Thyroid gland (tissue), 4 donors: ENCODE results near the gene RASGRF2. TPM values are rescaled to one million over a fixed set of nuclear protein-coding genes. Genes with fewer than 3 reads are reported as not detected.
"Not testable (repeated sequence)": the region's sequence is repeated elsewhere in the genome, so short reads cannot be mapped to it uniquely, and the experiment has no call there.

ENCODE experiments used
- DNase-seq, 2 donors: peaks; one replicate each; pipeline ENCODE4 v3.0.0-alpha.2; 2019
- H3K27ac ChIP-seq, 3 donors: fragments of 200-600 bp; sonication (generic); 1 replicate in 2 of 3; 2 replicates in 1 of 3; pipeline ENCODE4 v1.5.1; 2016 to 2019; ENCODE audit warnings: mild to moderate bottlenecking in 1 of 3, moderate library complexity in 1 of 3
- H3K27me3 ChIP-seq: fragments of 200-600 bp; sonication (generic); one replicate; pipeline ENCODE4 v1.5.1; 2019
- H3K36me3 ChIP-seq, 2 donors: fragments of 200-600 bp; sonication (generic); one replicate each; pipeline ENCODE4 v1.5.1; 2016 to 2019
- H3K4me1 ChIP-seq, 2 donors: fragments of 200-600 bp; sonication (generic); one replicate each; pipeline ENCODE4 v1.5.1; 2017 to 2019
- H3K4me3 ChIP-seq, 3 donors: fragments of 200-600 bp; sonication (generic); replicated peaks in 1 of 3; 1 replicate in 2 of 3; 2 replicates in 1 of 3; pipeline ENCODE4 v1.5.1; 2016; ENCODE audit warnings: mild to moderate bottlenecking in 1 of 3
- H3K9me3 ChIP-seq: fragments of 200-600 bp; sonication (generic); one replicate; pipeline ENCODE4 v1.5.1; 2017
- POLR2A ChIP-seq, 2 donors: fragments of 450-650 bp; IDR thresholded peaks; one replicate each; pipeline ENCODE4 v1.6.1; 2017; ENCODE audit warnings: antibody characterized with exemption in 2 of 2, mild to moderate bottlenecking in 2 of 2, moderate library complexity in 1 of 2
- WGBS, 2 donors: methylation state at CpG; one replicate each; pipeline ENCODE4 v1.1.5; 2017; 5-methylcytosine and 5-hydroxymethylcytosine counted together
- intact Hi-C: fragments of 100-400 bp; cut with DNase I; formaldehyde crosslinking; loops from one replicate; pipeline ENCODE4 v1.15.1; 2023
- total RNA-seq, 4 donors: library from RNA; depleted of rRNA; stranded (reverse); fragments of >200 nt; gene quantifications; one replicate each; pipeline ENCODE4 v1.2.3, GENCODE V29; 2016
- TF ChIP-seq, protein P1 (sequence below), 6 experiments: fragments of 200-600 bp in 3 of 6; fragments of 450-650 bp in 3 of 6; sonication (generic) in 3 of 6; IDR thresholded peaks; one replicate each; pipeline ENCODE4 v1.5.1; 2016 to 2019; ENCODE audit warnings: antibody characterized with exemption in 6 of 6, mild to moderate bottlenecking in 2 of 6, inconsistent platforms in 1 of 6, moderate library complexity in 1 of 6

The RASGRF2 gene
- total RNA-seq, 4 donors from 2014 or later: 9.2 to 18.8 (median 14.8) TPM

- Histone ChIP-seq H3K4me3 (no peak overlapping the region), H3K27ac (no peak overlapping the region), H3K4me1 (peaks cover under 1 to 15% of the 10 kb centered on the region in 2 donors), H3K27me3 (no peaks in the 10 kb centered on the region), H3K9me3 (no peaks in the 10 kb centered on the region), H3K36me3 (no peaks in the 10 kb centered on the region)
- WGBS, 2 donors: 93% methylated on average over 4 of the region's 4 CpGs
- TF ChIP-seq POLR2A (IDR thresholded peaks at IDR 0.05): no peak
- TF ChIP-seq, protein P1, sequence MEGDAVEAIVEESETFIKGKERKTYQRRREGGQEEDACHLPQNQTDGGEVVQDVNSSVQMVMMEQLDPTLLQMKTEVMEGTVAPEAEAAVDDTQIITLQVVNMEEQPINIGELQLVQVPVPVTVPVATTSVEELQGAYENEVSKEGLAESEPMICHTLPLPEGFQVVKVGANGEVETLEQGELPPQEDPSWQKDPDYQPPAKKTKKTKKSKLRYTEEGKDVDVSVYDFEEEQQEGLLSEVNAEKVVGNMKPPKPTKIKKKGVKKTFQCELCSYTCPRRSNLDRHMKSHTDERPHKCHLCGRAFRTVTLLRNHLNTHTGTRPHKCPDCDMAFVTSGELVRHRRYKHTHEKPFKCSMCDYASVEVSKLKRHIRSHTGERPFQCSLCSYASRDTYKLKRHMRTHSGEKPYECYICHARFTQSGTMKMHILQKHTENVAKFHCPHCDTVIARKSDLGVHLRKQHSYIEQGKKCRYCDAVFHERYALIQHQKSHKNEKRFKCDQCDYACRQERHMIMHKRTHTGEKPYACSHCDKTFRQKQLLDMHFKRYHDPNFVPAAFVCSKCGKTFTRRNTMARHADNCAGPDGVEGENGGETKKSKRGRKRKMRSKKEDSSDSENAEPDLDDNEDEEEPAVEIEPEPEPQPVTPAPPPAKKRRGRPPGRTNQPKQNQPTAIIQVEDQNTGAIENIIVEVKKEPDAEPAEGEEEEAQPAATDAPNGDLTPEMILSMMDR (IDR thresholded peaks at IDR 0.05): no peak
- no peak for DNase-seq
- intact Hi-C loops: no loop called here
Measured at GRCh38 chr5:81021486-81021885, 61.3 kb downstream of the RASGRF2 start.

DNA sequence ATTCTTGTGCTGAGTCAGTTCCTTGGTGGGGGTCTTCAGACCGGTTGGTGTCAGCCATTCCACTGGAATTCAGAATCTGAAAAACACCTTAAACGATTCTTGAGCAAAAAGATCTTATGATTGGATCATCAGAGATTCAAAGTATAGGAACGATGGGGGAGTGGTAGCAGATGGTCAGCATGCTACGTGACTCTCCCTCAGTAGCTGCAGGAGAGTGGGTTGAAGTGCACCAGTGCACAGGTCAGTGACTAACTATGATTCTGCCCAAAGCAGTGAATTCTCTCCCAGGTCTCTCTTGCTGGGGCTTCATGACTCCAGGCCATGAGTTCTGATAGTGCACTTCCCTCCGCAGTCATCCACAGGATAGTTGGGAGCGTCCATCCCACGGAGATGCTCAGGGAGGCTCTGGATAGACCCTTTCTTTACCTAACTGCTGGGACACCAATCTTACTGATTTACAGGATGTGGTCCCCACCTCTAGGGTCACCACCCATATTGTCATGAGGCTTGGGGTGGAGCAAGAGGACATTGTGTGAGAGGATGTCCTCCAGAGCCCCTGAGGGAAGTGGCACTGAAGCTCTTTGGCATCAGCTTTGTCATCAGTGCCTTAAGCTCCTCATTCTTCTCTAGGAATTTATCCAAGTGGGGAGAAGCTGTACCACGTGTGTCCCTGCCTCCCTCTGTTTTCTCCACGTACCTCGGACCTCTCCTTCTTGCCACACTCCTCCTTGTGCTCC, 62.0 kb downstream of the RASGRF2 start:
- no peaks in the 10 kb centered on the region for H3K36me3 ChIP-seq
- TF ChIP-seq, protein P1 (IDR thresholded peaks at IDR 0.05): no peak
- no peak for TF ChIP-seq POLR2A (IDR thresholded peaks at IDR 0.05)
- peaks cover under 1 to 11% of the 10 kb centered on the region in 2 donors for H3K4me1 ChIP-seq
- no peaks in the 10 kb centered on the region for H3K27me3 ChIP-seq
- H3K9me3 ChIP-seq: no peaks in the 10 kb centered on the region
- no peak for DNase-seq
- H3K27ac ChIP-seq: no peak overlapping the region
- no peak overlapping the region for H3K4me3 ChIP-seq
- WGBS, 2 donors: 70 to 84% methylated on average over 8 to 10 of the region's 10 CpGs
- intact Hi-C loops: no loop called here

DNA sequence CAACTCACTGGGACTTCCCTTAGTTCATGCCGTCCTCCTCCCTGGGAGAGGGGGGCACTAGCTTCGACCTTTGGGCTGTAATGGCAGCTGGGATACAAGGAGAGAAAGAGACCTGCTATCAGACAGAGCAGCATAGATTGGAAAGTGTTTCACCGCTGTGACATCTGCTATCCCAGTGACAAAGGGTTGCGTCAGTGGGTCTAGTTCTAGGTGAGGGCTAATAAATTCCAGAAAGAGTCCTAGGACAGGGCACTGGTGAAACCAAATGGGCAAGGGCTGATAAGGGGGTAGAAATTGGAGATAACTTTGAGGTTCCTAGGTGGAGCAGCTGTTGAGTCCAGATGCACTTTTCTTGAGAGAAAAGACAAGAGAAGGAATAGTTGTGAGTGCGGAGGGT, 62.5 kb downstream of the RASGRF2 start:
- 84 to 89% methylated on average over 5 of the region's 5 CpGs for WGBS, 2 donors
- Histone ChIP-seq H3K9me3 (no peaks in the 10 kb centered on the region), H3K27me3 (no peaks in the 10 kb centered on the region), H3K4me3 (no peak overlapping the region), H3K27ac (no peak overlapping the region), H3K4me1 (peaks cover 6 to 10% of the 10 kb centered on the region in 2 donors), H3K36me3 (no peaks in the 10 kb centered on the region)
- DNase-seq: no peak
- intact Hi-C loops: no loop called here
- TF ChIP-seq, protein P1 (IDR thresholded peaks at IDR 0.05): no peak
- TF ChIP-seq POLR2A (IDR thresholded peaks at IDR 0.05): no peak

DNA sequence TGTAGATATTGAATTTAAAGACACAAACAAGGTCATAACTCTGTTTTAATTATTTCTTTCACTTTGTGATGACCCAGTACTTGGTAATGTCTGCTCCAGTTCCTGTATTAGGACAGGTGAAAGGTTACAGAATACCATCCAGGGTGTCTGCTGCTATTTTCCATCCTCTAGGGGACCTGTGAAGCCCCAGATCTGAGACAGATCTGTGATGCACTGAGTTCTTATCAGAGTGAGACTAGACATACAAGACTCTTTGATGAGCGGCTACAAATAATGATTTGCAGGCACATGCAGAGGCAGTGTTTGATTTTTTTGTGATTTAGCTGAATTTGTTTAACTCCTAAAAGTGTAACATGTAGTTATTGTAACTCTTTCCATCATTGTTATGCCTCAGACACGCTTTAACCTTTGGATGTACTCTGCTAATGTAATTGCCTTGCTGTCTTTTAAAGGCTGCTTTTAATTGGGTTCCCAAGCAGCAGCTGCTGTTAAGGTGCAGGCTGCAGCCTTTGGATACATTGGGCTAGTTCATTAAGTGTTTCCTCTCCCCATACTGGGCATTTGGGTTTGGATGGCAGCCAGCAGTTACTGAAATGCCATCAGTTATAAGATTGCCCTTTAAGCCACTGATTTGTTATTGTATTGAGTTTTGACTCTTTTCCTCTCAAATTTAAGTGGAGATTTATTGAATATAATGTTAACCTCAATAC, 63.3 kb downstream of the RASGRF2 start:
- Histone ChIP-seq H3K4me1 (peaks cover 8 to 16% of the 10 kb centered on the region in 2 donors), H3K36me3 (no peaks in the 10 kb centered on the region), H3K27ac (no peak overlapping the region), H3K9me3 (no peaks in the 10 kb centered on the region), H3K27me3 (no peaks in the 10 kb centered on the region), H3K4me3 (no peak overlapping the region)
- intact Hi-C loops: no loop called here
- TF ChIP-seq, protein P1 (IDR thresholded peaks at IDR 0.05): no peak
- TF ChIP-seq POLR2A (IDR thresholded peaks at IDR 0.05): no peak
- WGBS, 2 donors: 70 to 90% methylated on average over 2 of the region's 2 CpGs
- DNase-seq: no peak

- Histone ChIP-seq H3K36me3 (no peaks in the 10 kb centered on the region), H3K27me3 (no peaks in the 10 kb centered on the region), H3K27ac (no peak overlapping the region), H3K9me3 (no peaks in the 10 kb centered on the region), H3K4me3 (no peak overlapping the region), H3K4me1 (peaks cover 8 to 16% of the 10 kb centered on the region in 2 donors)
- 34 to 35% methylated on average over 5 of the region's 5 CpGs for WGBS, 2 donors
- TF ChIP-seq, protein P1 (IDR thresholded peaks at IDR 0.05): no peak
- no peak for TF ChIP-seq POLR2A (IDR thresholded peaks at IDR 0.05)
- intact Hi-C loops: no loop called here
- DNase-seq: no peak
Measured at GRCh38 chr5:81027481-81028058, 67.4 kb downstream of the RASGRF2 start.

GRCh38 chr5:81028888-81029287, 68.7 kb downstream of the RASGRF2 start:
- H3K4me3 ChIP-seq, H3K27me3 ChIP-seq, H3K27ac ChIP-seq, H3K4me1 ChIP-seq, H3K9me3 ChIP-seq, intact Hi-C loops, DNase-seq, H3K36me3 ChIP-seq: not testable (repeated sequence)
- WGBS, 2 donors: 95 to 100% methylated on average over 1 to 6 of the region's 6 CpGs

DNA sequence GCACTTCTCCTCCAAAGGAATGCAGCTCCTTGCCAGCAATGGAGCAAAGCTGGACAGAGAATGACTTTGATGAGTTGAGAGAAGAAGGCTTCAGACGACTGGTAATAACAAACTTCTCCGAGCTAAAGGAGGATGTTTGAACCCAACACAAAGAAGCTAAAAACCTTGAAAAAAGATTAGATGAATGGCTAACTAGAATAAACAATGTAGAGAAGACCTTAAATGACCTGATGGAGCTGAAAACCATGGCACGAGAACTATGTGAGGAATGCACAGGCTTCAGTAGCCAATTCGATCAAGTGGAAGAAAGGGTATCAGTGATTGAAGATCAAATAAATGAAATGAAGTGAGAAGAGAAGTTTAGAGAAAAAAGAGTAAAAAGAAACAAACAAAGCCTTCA, 69.6 kb downstream of the RASGRF2 start:
- H3K36me3 ChIP-seq, H3K4me3 ChIP-seq, H3K27ac ChIP-seq, H3K27me3 ChIP-seq, DNase-seq, H3K4me1 ChIP-seq, intact Hi-C loops, H3K9me3 ChIP-seq: not testable (repeated sequence)
- 61 to 66% methylated on average over 4 of the region's 4 CpGs for WGBS, 2 donors
